ENCODE results near the gene ANKRD13B. TPM values are rescaled to one million over a fixed set of nuclear protein-coding genes. Genes with fewer than 3 reads are reported as not detected.

Gene ANKRD13B
- total and polyA plus RNA-seq, 12 donors = 1.0 to 23.8 (median 5.4) TPM

- H3K9me3 ChIP-seq (replicated peaks in 1 of 3) = no peaks in the 10 kb centered on the region
- H3K4me3 ChIP-seq = peak overlapping the region in 1 of 4 donors; percentile 38
- peak overlapping the region in 2 of 5 donors; percentile 28 to 41 for H3K27ac ChIP-seq
- TF ChIP-seq CTCF (IDR thresholded peaks at IDR 0.05) = no peak
- no peak for TF ChIP-seq POLR2A (IDR thresholded peaks at IDR 0.05)
- peaks cover 25 to 46% of the 10 kb centered on the region in 2 donors for H3K4me1 ChIP-seq (replicated peaks in 1 of 2)
- no peaks in the 10 kb centered on the region for H3K27me3 ChIP-seq
- intact Hi-C loops (cut with DNase I) = loop anchor here in 1 of 2 donors (5.0 kb wide), 1 partner anchor 35 kb away; no protein-coding TSS in a partner anchor
- WGBS, 4 donors = 39 to 91% (median 54%) methylated on average over 12 to 85 of the region's 85 CpGs
- H3K36me3 ChIP-seq (replicated peaks in 1 of 2) = no peaks in the 10 kb centered on the region
- peak in 1 of 7 donors; percentile 38 for DNase-seq
Observed at GRCh38 chr17:29612404-29613280, 19.7 kb downstream of the ANKRD13B start.

DNA sequence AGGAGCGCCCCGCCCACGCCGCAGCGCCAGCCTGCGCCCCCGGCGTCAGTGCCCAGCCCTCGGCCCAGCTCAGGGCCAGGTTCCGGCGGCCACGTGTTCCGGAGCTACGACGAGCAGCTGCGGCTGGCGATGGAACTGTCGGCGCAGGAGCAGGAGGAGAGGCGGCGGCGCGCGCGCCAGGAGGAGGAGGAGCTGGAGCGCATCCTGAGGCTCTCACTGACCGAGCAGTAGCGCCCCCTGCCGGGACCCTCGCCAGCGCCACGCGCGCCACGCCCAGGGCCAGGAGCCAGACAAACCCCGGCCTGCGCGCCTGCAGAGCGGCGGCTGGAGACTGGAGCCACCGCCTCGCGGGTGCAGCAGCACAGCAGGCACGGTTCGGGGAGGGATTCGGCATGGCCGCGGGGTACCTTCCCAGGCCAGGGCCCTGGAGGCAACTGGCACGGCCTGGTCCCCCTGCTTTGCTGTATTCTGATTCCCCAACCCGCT, 20.5 kb downstream of the ANKRD13B start:
- peak overlapping the region in 2 of 5 donors; percentile 28 to 41 for H3K27ac ChIP-seq
- no peaks in the 10 kb centered on the region for H3K36me3 ChIP-seq (replicated peaks in 1 of 2)
- no peak for TF ChIP-seq POLR2A (IDR thresholded peaks at IDR 0.05)
- TF ChIP-seq CTCF (IDR thresholded peaks at IDR 0.05) = peak; percentile 50 to 94 (median 80)
- peak; percentile 94 to 98 (median 96) for DNase-seq
- intact Hi-C loops (cut with DNase I) = loop anchor here in 1 of 2 donors (5.0 kb wide), 1 partner anchor 36 kb away; no protein-coding TSS in a partner anchor
- peaks cover 26 to 53% of the 10 kb centered on the region in 2 donors for H3K4me1 ChIP-seq (replicated peaks in 1 of 2)
- H3K27me3 ChIP-seq = no peaks in the 10 kb centered on the region
- no peaks in the 10 kb centered on the region for H3K9me3 ChIP-seq (replicated peaks in 1 of 3)
- WGBS, 4 donors = 1 to 3% (median 2%) methylated on average over 6 to 50 of the region's 50 CpGs
- H3K4me3 ChIP-seq = peak overlapping the region in 1 of 4 donors; percentile 38

DNA sequence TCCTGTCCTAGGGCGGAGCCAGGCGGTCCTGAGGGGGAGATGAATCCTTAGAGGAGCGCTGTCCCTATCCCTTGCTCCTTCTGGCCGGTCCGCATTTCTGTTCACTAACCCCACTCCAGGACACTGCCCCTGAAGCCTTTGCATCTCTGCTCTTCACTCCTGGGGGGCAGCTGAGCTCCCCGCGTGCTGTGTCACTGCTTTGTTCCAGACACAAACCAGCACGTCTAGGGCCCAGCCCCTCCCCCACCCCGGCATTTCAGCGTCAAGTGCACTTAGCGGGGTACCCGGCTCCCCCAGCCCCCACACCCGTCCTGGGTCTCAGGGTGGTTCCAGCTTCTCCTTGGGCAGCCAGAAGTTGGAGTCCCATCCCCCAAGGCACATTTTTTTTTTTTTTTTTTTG, 20.9 kb downstream of the ANKRD13B start:
- Histone ChIP-seq H3K27me3 (no peaks in the 10 kb centered on the region), H3K4me1 (replicated peaks in 1 of 2) (peaks cover 26 to 53% of the 10 kb centered on the region in 2 donors), H3K27ac (no peak overlapping the region), H3K4me3 (peak overlapping the region in 1 of 4 donors; percentile 38), H3K36me3 (replicated peaks in 1 of 2) (no peaks in the 10 kb centered on the region), H3K9me3 (replicated peaks in 1 of 3) (no peaks in the 10 kb centered on the region)
- intact Hi-C loops (cut with DNase I) = loop anchor here in 1 of 2 donors (5.0 kb wide), 1 partner anchor 37 kb away; no protein-coding TSS in a partner anchor
- DNase-seq = peak in 1 of 7 donors; percentile 48
- WGBS, 4 donors = 19 to 30% (median 21%) methylated on average over 12 to 13 of the region's 13 CpGs
- TF ChIP-seq CTCF (IDR thresholded peaks at IDR 0.05) (no peak), POLR2A (IDR thresholded peaks at IDR 0.05) (no peak)

- DNase-seq = no peak
- H3K27me3 ChIP-seq = no peaks in the 10 kb centered on the region
- intact Hi-C loops (cut with DNase I) = loop anchor here (5.0 kb wide), 2 partner anchors 32 to 37 kb away; no protein-coding TSS in a partner anchor
- peaks cover 26 to 53% of the 10 kb centered on the region in 2 donors for H3K4me1 ChIP-seq (replicated peaks in 1 of 2)
- H3K36me3 ChIP-seq (replicated peaks in 1 of 2) = no peaks in the 10 kb centered on the region
- WGBS, 4 donors = 55 to 78% (median 66%) methylated on average over 9 to 16 of the region's 16 CpGs
- no peaks in the 10 kb centered on the region for H3K9me3 ChIP-seq (replicated peaks in 1 of 3)
- TF ChIP-seq CTCF (IDR thresholded peaks at IDR 0.05) = no peak
- no peak for TF ChIP-seq POLR2A (IDR thresholded peaks at IDR 0.05)
- H3K27ac ChIP-seq = no peak overlapping the region
- H3K4me3 ChIP-seq = no peak overlapping the region
Observed at GRCh38 chr17:29614349-29615047, 21.6 kb downstream of the ANKRD13B start.
